SIG-M5 (cell line): Measurements from ENCODE around the gene ST6GAL1.
"Not testable (repeated sequence)": the region's sequence is repeated elsewhere in the genome, so short reads cannot be mapped to it uniquely, and the experiment has no call there.

Experiments
- DNase-seq: peaks from one replicate; lab custom pipeline; 2025; lab: John Stamatoyannopoulos, UW

The ST6GAL1 gene

GRCh38 chr3:186994000-186994955 lies 64.0 kb downstream of the ST6GAL1 start:
- no peak for DNase-seq

- DNase-seq, result no peak
These were observed 66.0 kb downstream of the ST6GAL1 start for GRCh38 chr3:186996356-186996755.

- DNase-seq, result no peak
These were observed 66.7 kb downstream of the ST6GAL1 start for GRCh38 chr3:186997061-186997460.

GRCh38 chr3:186997473-186997939 lies 67.2 kb downstream of the ST6GAL1 start:
- DNase-seq, result no peak

- DNase-seq, result no peak
These were observed 68.6 kb downstream of the ST6GAL1 start for GRCh38 chr3:186998937-186999368.

GRCh38 chr3:187000711-187001151 lies 70.4 kb downstream of the ST6GAL1 start:
- peak; percentile 66 for DNase-seq

GRCh38 chr3:187002915-187003314 lies 72.6 kb downstream of the ST6GAL1 start:
- no peak for DNase-seq

GRCh38 chr3:187005827-187006481 lies 75.6 kb downstream of the ST6GAL1 start:
- no peak for DNase-seq

GRCh38 chr3:187006864-187007630 lies 76.7 kb downstream of the ST6GAL1 start:
- no peak for DNase-seq

GRCh38 chr3:187010382-187010781 lies 80.1 kb downstream of the ST6GAL1 start:
- DNase-seq, result not testable (repeated sequence)

- peak; percentile 29 for DNase-seq
These were observed 81.6 kb downstream of the ST6GAL1 start for GRCh38 chr3:187011915-187012314.

- no peak for DNase-seq
These were observed 82.3 kb downstream of the ST6GAL1 start for GRCh38 chr3:187012609-187013051.

GRCh38 chr3:187013159-187013716 lies 82.9 kb downstream of the ST6GAL1 start:
- DNase-seq, result no peak

- no peak for DNase-seq
These were observed 84.1 kb downstream of the ST6GAL1 start for GRCh38 chr3:187014417-187014864.

- no peak for DNase-seq
These were observed 85.7 kb downstream of the ST6GAL1 start for GRCh38 chr3:187015903-187016638.

- no peak for DNase-seq
These were observed 86.5 kb downstream of the ST6GAL1 start for GRCh38 chr3:187016639-187017345.

- DNase-seq, result no peak
These were observed 87.3 kb downstream of the ST6GAL1 start for GRCh38 chr3:187017511-187018230.

- DNase-seq, result no peak
These were observed 89.3 kb downstream of the ST6GAL1 start for GRCh38 chr3:187019542-187020072.

- DNase-seq, result no peak
These were observed 90.0 kb downstream of the ST6GAL1 start for GRCh38 chr3:187020376-187020775.
